ENCODE results near the gene SSTR3.

SSTR3 gene

DNA sequence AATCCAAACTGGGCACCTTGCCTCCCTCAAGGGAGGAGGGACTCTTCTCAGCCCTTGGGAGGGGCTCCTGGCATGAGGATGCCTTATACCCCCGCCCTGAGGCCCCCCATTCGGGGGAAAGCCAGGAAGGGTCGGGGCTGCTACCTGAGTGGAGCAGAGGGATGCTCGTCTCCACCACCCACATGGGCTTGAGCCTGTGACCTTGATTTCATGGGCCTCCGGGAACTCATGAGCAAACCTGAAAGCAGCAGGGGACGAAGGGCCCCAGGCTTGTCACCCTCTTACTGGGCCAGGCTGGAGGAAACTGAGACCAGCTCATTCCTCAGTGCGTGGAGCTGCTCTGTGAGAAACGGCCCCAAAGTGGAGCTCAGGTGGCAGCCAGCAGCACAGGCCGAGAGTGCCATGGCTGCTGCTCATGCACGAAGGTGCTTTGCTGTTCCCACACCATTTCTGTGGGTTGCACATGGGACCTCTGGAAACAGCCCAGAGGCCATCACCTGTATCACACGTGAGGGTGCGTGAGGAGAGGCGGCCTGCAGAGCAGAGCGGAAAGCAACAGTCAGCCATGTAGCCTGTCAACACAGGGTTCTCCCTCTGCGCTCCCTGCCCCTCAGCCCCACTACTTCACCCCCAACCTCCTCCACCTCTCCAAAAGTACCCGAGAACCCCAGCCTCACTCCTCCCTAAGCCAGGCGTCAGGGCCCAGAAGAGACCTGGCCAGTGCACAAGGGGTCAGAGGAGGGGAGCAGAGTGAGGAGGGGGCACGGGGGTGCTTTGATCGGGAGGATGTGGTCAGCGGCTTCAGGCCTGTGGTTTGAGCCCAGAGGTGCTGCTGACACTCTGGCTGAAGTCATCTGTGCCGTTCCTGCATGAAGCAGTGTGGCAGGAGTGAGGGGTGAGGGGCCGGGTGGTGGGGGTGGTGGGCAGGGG lies 48.4 kb downstream of the SSTR3 start:
- DNase-seq: no peak

DNA sequence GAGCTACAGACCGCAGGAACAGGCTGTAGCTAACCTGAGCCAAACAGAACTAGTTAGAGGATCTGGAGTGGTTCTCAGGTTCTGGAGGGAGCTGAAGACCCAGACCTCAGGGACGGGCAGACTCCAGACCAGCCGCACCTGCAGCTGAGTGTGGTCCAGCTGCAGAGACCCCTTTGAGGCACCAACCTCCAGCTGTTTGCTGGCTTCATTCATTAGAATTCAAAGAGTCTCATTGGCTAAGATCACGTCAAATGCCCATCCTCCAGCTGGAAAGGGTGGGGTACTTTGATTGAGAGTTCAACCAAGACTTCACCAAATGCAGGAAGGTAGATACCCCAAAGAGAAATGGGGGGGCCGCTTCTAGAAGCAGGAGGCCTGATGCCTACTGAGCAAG lies 49.2 kb downstream of the SSTR3 start:
- DNase-seq: no peak

DNA sequence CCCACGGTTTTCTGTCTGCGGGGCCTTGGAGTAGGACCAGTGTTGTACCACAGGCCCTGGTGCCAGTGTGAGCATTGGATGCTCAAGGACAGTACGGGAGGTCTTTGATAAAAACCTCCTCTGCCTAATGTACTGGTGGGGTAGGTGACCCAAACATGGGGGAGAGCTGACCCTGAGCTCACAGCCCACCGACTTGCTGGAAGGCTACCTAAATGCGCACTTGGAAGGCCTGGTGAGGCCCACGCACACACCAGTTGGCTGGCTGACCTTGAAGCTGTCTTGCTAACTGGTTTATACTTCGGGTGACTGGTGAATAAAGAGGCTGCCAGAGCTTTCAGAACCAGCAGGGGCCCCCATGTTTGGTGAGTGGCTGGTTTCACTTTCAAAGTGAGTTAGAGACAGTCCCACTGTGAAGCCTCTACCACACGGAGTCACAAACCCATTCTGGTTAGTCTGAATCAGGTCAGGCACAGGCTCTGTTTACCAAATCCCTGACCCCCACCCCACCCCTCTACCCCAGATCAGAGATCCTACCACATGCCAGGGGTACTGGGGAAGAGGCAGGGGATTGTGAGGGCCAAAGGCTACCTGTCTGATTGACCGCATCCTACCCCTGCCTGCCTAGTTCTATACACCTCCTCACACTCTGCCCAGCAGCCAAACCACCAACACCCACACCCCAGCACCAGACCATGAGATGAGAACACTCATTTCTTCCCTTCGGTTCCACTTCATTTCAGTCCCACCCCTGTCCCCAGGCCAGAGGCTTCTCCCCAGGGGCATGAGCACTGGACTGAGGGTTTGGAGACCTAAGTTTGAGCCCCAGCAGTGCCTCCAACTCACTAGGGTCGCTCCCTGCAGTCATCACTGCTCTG lies 49.8 kb downstream of the SSTR3 start:
- DNase-seq: no peak

DNA sequence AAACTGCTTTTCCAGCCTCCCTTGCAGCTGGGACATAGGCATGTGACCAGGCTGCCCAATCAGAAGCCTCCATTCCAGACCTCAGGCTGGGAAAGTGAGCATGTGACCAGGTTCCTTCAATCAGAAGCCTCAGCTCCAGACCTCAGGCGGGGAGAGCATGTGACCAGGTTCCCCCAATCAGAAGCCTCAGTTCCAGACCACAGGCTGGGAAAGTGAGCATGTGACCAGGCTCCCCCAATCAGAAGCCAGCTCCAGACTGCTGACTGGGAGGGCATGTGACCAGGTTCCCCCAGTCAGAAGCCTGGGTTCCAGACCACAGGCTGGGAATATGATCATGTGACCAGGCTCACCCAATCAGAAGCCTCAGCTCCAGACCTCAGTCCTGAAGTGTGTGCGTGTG lies 50.8 kb downstream of the SSTR3 start:
- no peak for DNase-seq

DNA sequence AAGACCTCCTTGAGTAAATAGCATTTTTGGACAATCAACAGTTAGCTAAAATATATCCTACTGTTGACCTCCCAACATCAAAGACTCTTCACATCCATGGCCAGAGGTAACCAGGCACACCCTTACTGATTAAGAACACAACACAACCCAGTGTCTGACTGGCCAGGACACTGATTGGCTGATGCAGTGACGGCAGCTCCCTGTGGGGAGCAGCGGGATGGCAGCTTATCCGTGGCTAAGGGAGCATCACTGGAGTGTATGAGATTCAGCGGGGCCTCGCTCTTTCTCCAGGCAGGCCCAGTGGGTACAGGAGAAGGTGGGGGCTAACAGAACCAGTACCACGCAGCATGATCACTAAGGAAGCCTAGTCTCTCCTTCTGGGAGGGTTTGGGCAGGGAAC lies 52.2 kb downstream of the SSTR3 start:
- DNase-seq: no peak

DNA sequence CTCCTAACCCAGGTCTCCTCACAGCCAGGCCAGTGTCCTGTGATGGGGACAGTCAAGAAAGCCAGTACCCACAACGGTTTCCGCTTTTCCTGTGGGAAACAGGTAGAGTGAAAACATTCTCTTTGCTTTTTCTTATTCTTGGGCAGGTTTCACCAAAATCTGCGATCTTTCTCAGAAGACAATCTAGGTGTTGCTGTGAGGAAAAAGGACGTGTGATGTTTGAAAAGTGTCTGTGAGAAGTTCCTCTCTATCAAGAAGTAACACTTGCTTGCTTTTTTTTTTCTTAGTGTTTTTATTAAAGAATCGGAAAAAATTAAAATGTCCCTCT lies 53.4 kb downstream of the SSTR3 start:
- no peak for DNase-seq

DNA sequence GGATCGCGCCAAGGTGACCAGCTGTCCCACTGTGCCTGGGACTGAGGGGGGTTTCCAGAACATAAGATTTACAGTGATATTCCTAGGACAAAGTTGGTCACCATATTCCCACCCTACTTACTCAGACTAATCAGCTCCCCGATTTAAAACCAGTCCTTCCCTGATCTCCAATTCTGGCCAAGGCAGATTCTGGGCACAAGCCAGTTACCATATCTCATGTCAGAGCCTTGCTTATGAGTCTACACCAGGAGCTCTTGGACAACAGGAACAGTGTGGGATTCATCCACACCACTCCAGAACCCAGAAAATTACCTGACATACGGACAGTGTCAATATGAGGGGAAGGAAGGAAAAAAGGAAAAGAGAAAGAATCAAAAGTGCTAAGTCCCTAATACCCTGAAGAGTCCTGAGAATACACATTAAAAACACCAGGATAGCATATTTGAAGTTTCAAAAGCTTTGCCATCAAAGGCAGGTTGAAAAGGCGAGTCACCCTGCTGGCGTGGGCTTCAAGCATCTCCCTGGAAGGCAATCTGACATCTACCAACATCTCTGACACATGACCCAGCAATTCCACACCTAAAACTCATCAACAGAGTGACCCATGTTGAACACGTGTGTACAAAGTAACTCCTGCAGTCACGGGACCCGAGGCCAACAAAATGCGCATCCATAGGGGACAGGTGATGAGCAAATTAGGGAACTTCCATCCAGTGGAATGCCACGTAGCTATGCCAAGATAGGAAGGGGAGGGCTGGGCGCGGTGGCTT lies 54.6 kb downstream of the SSTR3 start:
- DNase-seq: no peak

DNA sequence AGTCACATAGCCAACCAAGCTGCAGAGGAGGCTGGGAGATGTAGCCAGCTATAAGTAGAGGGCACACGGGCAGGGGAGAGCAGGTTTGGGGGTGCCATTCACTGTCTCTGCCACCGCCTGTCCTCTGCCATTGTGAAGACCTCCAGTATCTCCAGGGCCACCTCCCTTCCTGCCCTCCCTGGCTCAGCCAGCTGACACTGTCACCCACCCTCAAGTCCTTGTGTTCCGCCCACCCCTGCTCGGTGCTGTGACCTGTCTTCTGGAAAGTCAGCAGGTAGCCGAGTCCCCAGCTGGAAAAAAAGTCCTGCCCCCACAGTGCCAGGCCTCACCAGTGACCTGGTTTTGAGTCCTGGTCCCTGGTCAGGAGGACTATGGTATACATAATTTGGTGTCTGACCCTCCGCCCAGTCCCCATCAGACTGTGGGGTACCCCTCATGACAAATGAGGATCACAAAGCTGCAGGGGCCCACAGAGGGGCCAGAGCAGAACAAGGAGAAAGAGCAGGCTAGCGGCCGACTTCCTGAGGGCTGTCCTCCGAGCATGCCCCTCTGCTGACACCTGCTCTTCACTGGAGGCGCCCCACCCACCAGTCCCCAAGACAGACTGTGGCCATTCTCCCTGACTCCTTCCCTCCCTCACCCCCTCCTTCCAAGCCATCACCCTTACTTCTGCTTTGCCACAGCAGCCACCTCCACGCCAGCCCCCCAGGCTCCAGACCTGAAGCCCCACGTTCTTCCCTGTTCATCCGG lies 55.4 kb downstream of the SSTR3 start:
- DNase-seq: no peak

DNA sequence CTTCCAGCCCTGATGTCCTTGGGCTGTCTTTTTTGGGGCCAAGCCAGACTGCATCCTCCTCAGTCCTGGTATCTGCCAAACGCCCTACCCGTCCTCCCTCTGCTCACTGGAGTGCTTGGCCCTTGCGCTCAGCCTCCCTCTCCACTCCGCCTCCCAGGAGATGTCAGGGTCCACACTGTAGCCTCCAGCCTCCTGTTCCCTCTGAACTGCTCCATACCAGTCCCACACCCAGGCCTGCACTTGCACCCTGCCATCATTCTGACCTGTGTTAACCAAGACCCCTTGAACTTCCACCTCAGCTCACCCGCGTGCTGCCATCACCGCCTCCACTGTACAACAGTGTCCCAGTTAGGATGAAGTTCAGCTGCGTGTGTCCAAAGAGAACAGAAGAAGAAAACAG lies 56.3 kb downstream of the SSTR3 start:
- no peak for DNase-seq

DNA sequence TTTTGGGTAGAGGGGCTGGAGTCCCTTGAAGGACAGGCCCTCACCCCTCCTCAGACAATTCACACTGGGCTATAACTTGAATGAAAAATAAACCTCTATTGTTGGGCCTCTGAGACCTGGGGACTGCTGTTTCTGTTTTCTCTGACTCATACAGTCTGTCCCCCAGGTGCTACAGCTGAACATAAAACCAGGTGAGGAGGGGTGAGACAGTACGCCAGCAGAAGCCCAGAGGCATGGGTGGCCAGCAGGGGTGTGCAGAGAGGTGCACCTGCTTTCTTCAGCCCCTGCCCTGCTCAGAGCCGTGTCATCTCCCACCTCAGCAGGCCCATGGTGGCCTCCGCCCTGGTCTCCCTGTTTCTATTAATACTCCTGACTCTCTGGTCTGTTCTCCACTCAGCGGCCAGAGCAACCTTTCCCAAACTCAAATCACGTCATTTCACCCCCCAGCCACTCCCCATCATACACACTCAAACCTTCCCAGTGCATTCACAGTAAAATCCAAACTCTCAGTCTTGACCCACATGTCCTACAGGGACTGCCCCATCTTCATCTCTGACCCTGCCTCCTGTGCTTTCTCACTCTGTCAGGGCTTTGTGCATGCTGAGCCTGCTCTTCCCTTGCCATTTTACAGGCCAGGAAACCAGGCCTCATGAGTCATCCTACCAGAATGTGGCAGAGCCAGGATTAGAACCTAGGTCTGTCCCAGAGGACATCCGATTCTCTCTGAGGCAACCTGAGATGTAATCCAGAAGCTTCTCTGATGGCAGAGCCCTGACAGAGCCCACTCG lies 57.2 kb downstream of the SSTR3 start:
- no peak for DNase-seq
